ENCODE data around the gene MCTP1. TPM values are rescaled to one million over a fixed set of nuclear protein-coding genes. Genes with fewer than 3 reads are reported as not detected.

Gene MCTP1
- total RNA-seq, 1 donor: 5.8 TPM

DNA sequence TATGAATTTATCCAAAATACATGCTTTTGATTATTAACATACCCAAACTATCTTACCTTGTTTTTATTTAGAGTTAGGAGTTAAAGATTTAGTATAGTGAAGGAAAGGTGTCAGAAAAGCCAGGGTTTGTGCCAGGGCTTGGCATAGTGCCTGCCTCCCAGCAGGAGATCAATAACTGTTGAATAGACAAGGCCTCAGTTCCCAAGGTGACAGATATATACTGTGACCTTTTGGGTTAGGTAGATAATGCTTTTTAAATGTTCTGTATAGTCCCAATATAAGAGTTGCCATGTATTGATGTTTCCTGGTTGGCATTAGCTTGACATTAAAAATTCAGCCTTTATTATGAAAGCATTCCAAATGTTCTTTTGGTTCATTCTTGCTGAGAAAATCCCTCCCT lies 121.8 kb downstream of the MCTP1 start:
- H4K20me1 ChIP-seq (ENCODE audit: insufficient read depth, low read length): no peaks in the 10 kb centered on the region
- H3K27me3 ChIP-seq (ENCODE audit: insufficient read depth, low read length): no peaks in the 10 kb centered on the region
- H3K4me3 ChIP-seq (ENCODE audit: insufficient read depth, low read length): no peak overlapping the region
- no peak overlapping the region for H3K27ac ChIP-seq (ENCODE audit: low read depth, low read length)
- DNase-seq (ENCODE audit: insufficient read length, low spot score, missing footprints): no peak
- H2AFZ ChIP-seq (ENCODE audit: low read length): no peak overlapping the region
- no peaks in the 10 kb centered on the region for H3K9me3 ChIP-seq (ENCODE audit: low read depth, low read length)
- TF ChIP-seq, protein P1, sequence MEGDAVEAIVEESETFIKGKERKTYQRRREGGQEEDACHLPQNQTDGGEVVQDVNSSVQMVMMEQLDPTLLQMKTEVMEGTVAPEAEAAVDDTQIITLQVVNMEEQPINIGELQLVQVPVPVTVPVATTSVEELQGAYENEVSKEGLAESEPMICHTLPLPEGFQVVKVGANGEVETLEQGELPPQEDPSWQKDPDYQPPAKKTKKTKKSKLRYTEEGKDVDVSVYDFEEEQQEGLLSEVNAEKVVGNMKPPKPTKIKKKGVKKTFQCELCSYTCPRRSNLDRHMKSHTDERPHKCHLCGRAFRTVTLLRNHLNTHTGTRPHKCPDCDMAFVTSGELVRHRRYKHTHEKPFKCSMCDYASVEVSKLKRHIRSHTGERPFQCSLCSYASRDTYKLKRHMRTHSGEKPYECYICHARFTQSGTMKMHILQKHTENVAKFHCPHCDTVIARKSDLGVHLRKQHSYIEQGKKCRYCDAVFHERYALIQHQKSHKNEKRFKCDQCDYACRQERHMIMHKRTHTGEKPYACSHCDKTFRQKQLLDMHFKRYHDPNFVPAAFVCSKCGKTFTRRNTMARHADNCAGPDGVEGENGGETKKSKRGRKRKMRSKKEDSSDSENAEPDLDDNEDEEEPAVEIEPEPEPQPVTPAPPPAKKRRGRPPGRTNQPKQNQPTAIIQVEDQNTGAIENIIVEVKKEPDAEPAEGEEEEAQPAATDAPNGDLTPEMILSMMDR (IDR thresholded peaks at IDR 0.05; ENCODE audit: extremely low read depth, low read depth, low read length): no peak
- no peak overlapping the region for H3K4me2 ChIP-seq (ENCODE audit: insufficient read depth, low read length)
- no peaks in the 10 kb centered on the region for H3K79me2 ChIP-seq (ENCODE audit: insufficient read depth, low read length)
- no peaks in the 10 kb centered on the region for H3K4me1 ChIP-seq (ENCODE audit: insufficient read depth, low read length)
- H3K36me3 ChIP-seq (ENCODE audit: insufficient read depth, low read length): no peaks in the 10 kb centered on the region

DNA sequence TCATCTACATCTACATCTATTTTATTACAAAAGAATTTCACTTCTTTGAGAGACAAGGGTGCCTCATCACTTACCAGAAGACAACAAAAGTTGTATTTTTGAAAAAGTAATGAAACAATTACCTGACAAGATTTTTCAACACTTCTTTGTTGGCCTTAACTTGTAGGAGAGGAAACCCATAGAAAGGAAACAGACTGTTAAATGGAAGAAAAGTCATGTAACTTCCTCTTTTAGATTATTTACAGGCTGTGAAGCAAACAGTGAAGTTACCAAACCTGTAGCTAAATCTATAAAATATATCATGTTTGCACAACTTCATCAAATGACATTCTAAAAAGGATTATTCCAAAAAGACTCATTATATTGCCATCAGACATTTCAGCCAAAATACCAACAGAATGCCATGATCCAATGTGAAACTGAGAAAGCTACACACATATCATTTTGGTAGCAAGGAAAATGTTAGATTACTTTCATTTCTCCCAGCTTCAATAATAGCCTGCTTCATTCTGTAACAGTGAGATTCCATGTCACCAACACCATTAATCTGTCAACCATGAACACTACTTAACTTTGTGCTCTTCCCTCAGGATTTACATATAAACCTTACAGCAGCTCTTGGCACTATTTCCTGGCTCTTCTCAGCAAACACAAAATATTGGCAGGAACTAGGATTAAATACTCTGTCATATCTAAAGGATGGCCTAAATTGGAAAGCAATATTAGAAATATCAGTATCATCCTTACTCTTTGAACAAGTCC lies 122.5 kb downstream of the MCTP1 start:
- no peak for DNase-seq (ENCODE audit: insufficient read length, low spot score, missing footprints)
- H4K20me1 ChIP-seq (ENCODE audit: insufficient read depth, low read length): no peaks in the 10 kb centered on the region
- H3K4me1 ChIP-seq (ENCODE audit: insufficient read depth, low read length): no peaks in the 10 kb centered on the region
- H2AFZ ChIP-seq (ENCODE audit: low read length): no peak overlapping the region
- no peaks in the 10 kb centered on the region for H3K27me3 ChIP-seq (ENCODE audit: insufficient read depth, low read length)
- H3K9me3 ChIP-seq (ENCODE audit: low read depth, low read length): no peaks in the 10 kb centered on the region
- no peaks in the 10 kb centered on the region for H3K79me2 ChIP-seq (ENCODE audit: insufficient read depth, low read length)
- no peak overlapping the region for H3K27ac ChIP-seq (ENCODE audit: low read depth, low read length)
- TF ChIP-seq, protein P1 (IDR thresholded peaks at IDR 0.05; ENCODE audit: extremely low read depth, low read depth, low read length): no peak
- no peak overlapping the region for H3K4me3 ChIP-seq (ENCODE audit: insufficient read depth, low read length)
- no peaks in the 10 kb centered on the region for H3K36me3 ChIP-seq (ENCODE audit: insufficient read depth, low read length)
- H3K4me2 ChIP-seq (ENCODE audit: insufficient read depth, low read length): no peak overlapping the region

DNA sequence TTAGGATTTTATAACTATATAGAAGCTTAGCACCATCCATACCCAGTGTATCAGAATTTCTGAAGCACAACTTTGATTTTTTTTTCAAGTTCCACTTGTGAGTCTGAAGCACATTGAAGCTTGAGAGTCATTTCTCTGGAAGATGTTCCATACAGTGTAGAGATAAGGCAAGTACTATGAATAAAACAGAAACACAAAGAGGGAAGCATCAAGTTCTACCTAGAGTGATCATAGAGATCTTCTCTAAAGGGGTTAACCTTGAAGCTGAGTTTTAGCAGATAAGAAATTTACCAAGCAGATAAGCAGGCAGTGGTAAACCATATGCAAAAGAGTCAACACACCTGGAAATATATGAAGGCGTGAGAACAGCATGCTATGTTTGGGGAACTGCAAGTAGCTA lies 125.3 kb downstream of the MCTP1 start:
- no peaks in the 10 kb centered on the region for H3K4me1 ChIP-seq (ENCODE audit: insufficient read depth, low read length)
- H3K4me2 ChIP-seq (ENCODE audit: insufficient read depth, low read length): no peak overlapping the region
- no peaks in the 10 kb centered on the region for H3K27me3 ChIP-seq (ENCODE audit: insufficient read depth, low read length)
- H3K36me3 ChIP-seq (ENCODE audit: insufficient read depth, low read length): no peaks in the 10 kb centered on the region
- no peak for DNase-seq (ENCODE audit: insufficient read length, low spot score, missing footprints)
- H3K27ac ChIP-seq (ENCODE audit: low read depth, low read length): no peak overlapping the region
- no peak overlapping the region for H2AFZ ChIP-seq (ENCODE audit: low read length)
- TF ChIP-seq, protein P1 (IDR thresholded peaks at IDR 0.05; ENCODE audit: extremely low read depth, low read depth, low read length): no peak
- no peak overlapping the region for H3K4me3 ChIP-seq (ENCODE audit: insufficient read depth, low read length)
- no peaks in the 10 kb centered on the region for H4K20me1 ChIP-seq (ENCODE audit: insufficient read depth, low read length)
- no peaks in the 10 kb centered on the region for H3K9me3 ChIP-seq (ENCODE audit: low read depth, low read length)
- no peaks in the 10 kb centered on the region for H3K79me2 ChIP-seq (ENCODE audit: insufficient read depth, low read length)

DNA sequence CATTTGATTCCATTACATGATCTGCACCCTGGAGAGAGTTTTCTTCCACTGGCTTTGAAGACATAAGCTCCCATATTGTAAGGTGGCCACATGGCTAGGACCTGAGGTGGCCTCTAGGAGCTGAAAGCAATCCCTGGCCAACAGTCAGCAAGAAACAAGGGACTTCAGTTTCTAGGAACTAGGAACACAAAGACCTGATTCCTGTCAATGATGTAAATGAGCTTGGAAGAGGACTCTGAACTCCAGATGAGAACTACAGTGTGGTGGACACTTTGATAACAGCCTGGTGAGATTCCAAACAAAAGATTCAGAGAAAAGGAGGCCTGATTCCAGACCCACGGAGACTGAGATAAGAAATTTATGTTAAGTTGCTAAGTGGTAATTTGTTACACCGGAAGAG lies 129.0 kb downstream of the MCTP1 start:
- Histone ChIP-seq H3K36me3 (ENCODE audit: insufficient read depth, low read length) (no peaks in the 10 kb centered on the region), H3K27ac (ENCODE audit: low read depth, low read length) (no peak overlapping the region), H3K27me3 (ENCODE audit: insufficient read depth, low read length) (no peaks in the 10 kb centered on the region), H2AFZ (ENCODE audit: low read length) (no peak overlapping the region), H3K4me1 (ENCODE audit: insufficient read depth, low read length) (no peaks in the 10 kb centered on the region), H3K79me2 (ENCODE audit: insufficient read depth, low read length) (no peaks in the 10 kb centered on the region), H3K4me2 (ENCODE audit: insufficient read depth, low read length) (no peak overlapping the region), H3K4me3 (ENCODE audit: insufficient read depth, low read length) (no peak overlapping the region), H4K20me1 (ENCODE audit: insufficient read depth, low read length) (no peaks in the 10 kb centered on the region), H3K9me3 (ENCODE audit: low read depth, low read length) (no peaks in the 10 kb centered on the region)
- TF ChIP-seq, protein P1 (IDR thresholded peaks at IDR 0.05; ENCODE audit: extremely low read depth, low read depth, low read length): no peak
- DNase-seq (ENCODE audit: insufficient read length, low spot score, missing footprints): no peak

Data from osteoblast (primary cell).